ENCODE data around the gene PARD6B. TPM values are rescaled to one million over a fixed set of nuclear protein-coding genes. Genes with fewer than 3 reads are reported as not detected.
"Not testable (repeated sequence)": the region's sequence is repeated elsewhere in the genome, so short reads cannot be mapped to it uniquely, and the experiment has no call there.

The PARD6B gene
- polyA plus RNA-seq, 1 donor from 2014 or later = 5.9 TPM

- not testable (repeated sequence) for H3K27ac ChIP-seq (ENCODE audit: low read length); H3K36me3 ChIP-seq (ENCODE audit: insufficient read depth, low read length); H3K9me3 ChIP-seq (ENCODE audit: low read length); H3K27me3 ChIP-seq (ENCODE audit: insufficient read depth, low read depth, low read length); H3K79me2 ChIP-seq (replicated peaks; ENCODE audit: insufficient read depth, low read length); H3K4me2 ChIP-seq (ENCODE audit: low read length); H4K20me1 ChIP-seq (ENCODE audit: insufficient read depth); H3K4me3 ChIP-seq (ENCODE audit: low read length); H3F3A ChIP-seq (ENCODE audit: insufficient read depth, low read length, poor library complexity, severe bottlenecking); H2AFZ ChIP-seq (ENCODE audit: low read depth, low read length); H3K9me2 ChIP-seq (ENCODE audit: insufficient read depth, low read length); H3K9ac ChIP-seq (ENCODE audit: low read length)
These were observed 32.4 kb downstream of the PARD6B start for GRCh38 chr20:50763550-50764458.

- H3K4me2 ChIP-seq (ENCODE audit: low read length); H2AFZ ChIP-seq (ENCODE audit: low read depth, low read length); H3K36me3 ChIP-seq (ENCODE audit: insufficient read depth, low read length); H3K9ac ChIP-seq (ENCODE audit: low read length); H4K20me1 ChIP-seq (ENCODE audit: insufficient read depth); H3K79me2 ChIP-seq (replicated peaks; ENCODE audit: insufficient read depth, low read length); H3K9me3 ChIP-seq (ENCODE audit: low read length); H3K9me2 ChIP-seq (ENCODE audit: insufficient read depth, low read length); H3K27me3 ChIP-seq (ENCODE audit: insufficient read depth, low read depth, low read length); H3K27ac ChIP-seq (ENCODE audit: low read length); H3K4me3 ChIP-seq (ENCODE audit: low read length); H3F3A ChIP-seq (ENCODE audit: insufficient read depth, low read length, poor library complexity, severe bottlenecking): not testable (repeated sequence)
These were observed 33.9 kb downstream of the PARD6B start for GRCh38 chr20:50765251-50765650.

DNA sequence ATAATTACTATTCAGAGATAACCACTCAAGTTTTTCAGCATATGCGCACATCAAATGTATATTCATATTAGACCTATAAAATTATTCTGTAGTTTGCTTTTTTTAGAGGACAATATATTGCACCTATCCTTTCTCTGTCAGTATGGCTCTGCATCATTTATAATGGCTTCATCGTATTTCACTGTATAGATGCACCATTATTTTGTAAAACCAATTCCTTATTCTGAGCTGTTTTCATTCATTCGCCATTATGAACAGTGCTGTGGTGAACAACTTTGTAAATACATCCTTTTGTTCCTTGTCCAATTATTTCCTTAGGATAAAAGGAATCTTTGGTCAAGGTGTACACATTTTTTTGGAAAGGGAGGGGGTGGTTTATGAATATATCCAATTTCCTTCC is 34.3 kb downstream of the PARD6B start:
- H4K20me1 ChIP-seq (ENCODE audit: insufficient read depth) = no peaks in the 10 kb centered on the region
- TF ChIP-seq MXI1 (conservative IDR thresholded peaks at IDR 0.05; ENCODE audit: poor library complexity, severe bottlenecking) (no peak), RAD21 (conservative IDR thresholded peaks at IDR 0.05) (no peak), EP300 (conservative IDR thresholded peaks at IDR 0.05; ENCODE audit: poor library complexity, severe bottlenecking) (no peak), SMC3 (conservative IDR thresholded peaks at IDR 0.05; ENCODE audit: poor library complexity) (no peak)
- TF ChIP-seq, protein P1, sequence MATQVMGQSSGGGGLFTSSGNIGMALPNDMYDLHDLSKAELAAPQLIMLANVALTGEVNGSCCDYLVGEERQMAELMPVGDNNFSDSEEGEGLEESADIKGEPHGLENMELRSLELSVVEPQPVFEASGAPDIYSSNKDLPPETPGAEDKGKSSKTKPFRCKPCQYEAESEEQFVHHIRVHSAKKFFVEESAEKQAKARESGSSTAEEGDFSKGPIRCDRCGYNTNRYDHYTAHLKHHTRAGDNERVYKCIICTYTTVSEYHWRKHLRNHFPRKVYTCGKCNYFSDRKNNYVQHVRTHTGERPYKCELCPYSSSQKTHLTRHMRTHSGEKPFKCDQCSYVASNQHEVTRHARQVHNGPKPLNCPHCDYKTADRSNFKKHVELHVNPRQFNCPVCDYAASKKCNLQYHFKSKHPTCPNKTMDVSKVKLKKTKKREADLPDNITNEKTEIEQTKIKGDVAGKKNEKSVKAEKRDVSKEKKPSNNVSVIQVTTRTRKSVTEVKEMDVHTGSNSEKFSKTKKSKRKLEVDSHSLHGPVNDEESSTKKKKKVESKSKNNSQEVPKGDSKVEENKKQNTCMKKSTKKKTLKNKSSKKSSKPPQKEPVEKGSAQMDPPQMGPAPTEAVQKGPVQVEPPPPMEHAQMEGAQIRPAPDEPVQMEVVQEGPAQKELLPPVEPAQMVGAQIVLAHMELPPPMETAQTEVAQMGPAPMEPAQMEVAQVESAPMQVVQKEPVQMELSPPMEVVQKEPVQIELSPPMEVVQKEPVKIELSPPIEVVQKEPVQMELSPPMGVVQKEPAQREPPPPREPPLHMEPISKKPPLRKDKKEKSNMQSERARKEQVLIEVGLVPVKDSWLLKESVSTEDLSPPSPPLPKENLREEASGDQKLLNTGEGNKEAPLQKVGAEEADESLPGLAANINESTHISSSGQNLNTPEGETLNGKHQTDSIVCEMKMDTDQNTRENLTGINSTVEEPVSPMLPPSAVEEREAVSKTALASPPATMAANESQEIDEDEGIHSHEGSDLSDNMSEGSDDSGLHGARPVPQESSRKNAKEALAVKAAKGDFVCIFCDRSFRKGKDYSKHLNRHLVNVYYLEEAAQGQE (IDR thresholded peaks at IDR 0.05; ENCODE audit: borderline replicate concordance) = no peak
- H3K9me2 ChIP-seq (ENCODE audit: insufficient read depth, low read length) = no peaks in the 10 kb centered on the region

DNA sequence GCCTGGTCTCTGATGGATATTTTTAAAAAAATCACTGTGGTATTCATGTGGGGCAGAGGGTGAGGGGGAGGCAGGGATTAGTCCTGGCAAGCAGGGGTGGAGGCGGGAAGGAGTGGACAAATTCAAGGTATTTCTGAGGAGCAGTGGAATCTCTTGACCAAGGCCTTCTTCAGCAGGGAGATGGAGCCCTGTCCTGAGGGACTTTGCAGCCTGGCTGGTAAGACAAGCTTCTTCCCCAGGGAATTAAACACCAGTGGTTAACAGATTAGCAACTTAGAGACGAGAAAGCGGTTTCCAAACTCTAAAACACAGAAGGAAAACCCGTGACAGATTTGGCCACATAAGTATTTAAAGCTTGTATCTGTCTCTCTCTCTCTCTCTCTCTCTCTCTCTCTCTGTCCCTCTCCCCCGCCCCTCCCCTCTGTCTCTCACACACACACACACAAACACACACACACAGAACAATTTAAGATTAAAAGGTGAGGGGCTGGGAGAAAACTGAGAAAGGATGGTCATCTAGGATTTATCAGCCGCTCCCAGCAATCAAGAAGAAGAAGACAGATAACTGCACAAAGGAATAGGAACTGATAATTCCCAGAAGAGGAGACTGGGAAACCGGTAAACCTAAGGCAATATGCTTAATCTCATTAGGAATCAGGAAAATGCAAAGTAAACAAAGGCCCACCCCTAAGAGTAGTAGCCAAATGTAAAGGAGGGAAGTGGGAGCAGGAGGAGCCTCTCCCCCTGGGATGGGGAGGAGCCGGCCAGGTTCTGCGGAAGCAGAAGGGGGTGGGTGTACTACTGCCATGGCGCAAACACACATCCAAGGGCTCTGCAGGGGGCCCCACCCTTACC is 35.8 kb downstream of the PARD6B start:
- H4K20me1 ChIP-seq (ENCODE audit: insufficient read depth); H3F3A ChIP-seq (ENCODE audit: insufficient read depth, low read length, poor library complexity, severe bottlenecking); H3K9ac ChIP-seq (ENCODE audit: low read length); H3K4me2 ChIP-seq (ENCODE audit: low read length); H3K9me3 ChIP-seq (ENCODE audit: low read length); H3K9me2 ChIP-seq (ENCODE audit: insufficient read depth, low read length); H3K79me2 ChIP-seq (replicated peaks; ENCODE audit: insufficient read depth, low read length); H3K36me3 ChIP-seq (ENCODE audit: insufficient read depth, low read length); H2AFZ ChIP-seq (ENCODE audit: low read depth, low read length); H3K4me3 ChIP-seq (ENCODE audit: low read length); H3K27me3 ChIP-seq (ENCODE audit: insufficient read depth, low read depth, low read length); H3K27ac ChIP-seq (ENCODE audit: low read length): not testable (repeated sequence)

More for the DNA sequence above, 34.3 kb downstream of the PARD6B start:
- Histone ChIP-seq H3K27ac (ENCODE audit: low read length) (no peak overlapping the region), H3K9ac (ENCODE audit: low read length) (no peak overlapping the region), H2AFZ (ENCODE audit: low read depth, low read length) (no peak overlapping the region), H3F3A (ENCODE audit: insufficient read depth, low read length, poor library complexity, severe bottlenecking) (no peaks in the 10 kb centered on the region), H3K79me2 (replicated peaks; ENCODE audit: insufficient read depth, low read length) (no peaks in the 10 kb centered on the region), H3K27me3 (ENCODE audit: insufficient read depth, low read depth, low read length) (no peaks in the 10 kb centered on the region), H3K36me3 (ENCODE audit: insufficient read depth, low read length) (no peaks in the 10 kb centered on the region), H3K4me3 (ENCODE audit: low read length) (no peak overlapping the region), H3K4me2 (ENCODE audit: low read length) (no peak overlapping the region), H3K9me3 (ENCODE audit: low read length) (no peaks in the 10 kb centered on the region)

DNA sequence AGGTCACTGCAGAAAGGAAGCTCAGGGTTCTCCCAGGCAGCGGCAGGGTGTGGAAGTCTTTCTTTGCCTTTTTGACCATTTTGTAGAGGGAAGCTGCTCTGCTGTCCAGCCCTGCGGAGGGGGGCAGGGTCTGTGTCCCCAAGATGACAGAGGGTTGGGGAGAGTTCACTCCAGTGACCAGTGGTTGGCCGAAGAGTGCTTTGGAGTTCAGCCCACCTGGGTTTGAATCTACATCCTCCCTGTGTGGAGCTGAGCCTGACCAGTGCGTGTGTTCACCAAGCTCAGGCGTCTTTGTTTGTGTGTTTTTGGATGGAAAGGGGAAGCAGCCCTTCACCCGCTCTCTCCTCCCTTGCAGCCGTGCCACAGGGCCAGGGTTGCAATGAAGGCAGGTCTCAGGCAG is 37.6 kb downstream of the PARD6B start:
- H3K4me3 ChIP-seq (ENCODE audit: low read length); H3K9me3 ChIP-seq (ENCODE audit: low read length); H3K27me3 ChIP-seq (ENCODE audit: insufficient read depth, low read depth, low read length); H3K9ac ChIP-seq (ENCODE audit: low read length); H3K36me3 ChIP-seq (ENCODE audit: insufficient read depth, low read length); H3K79me2 ChIP-seq (replicated peaks; ENCODE audit: insufficient read depth, low read length); H3K9me2 ChIP-seq (ENCODE audit: insufficient read depth, low read length); H3F3A ChIP-seq (ENCODE audit: insufficient read depth, low read length, poor library complexity, severe bottlenecking); H2AFZ ChIP-seq (ENCODE audit: low read depth, low read length); H4K20me1 ChIP-seq (ENCODE audit: insufficient read depth); H3K4me2 ChIP-seq (ENCODE audit: low read length); H3K27ac ChIP-seq (ENCODE audit: low read length): not testable (repeated sequence)

Data from neural cell (in vitro differentiated cells).